Stimulated activated CD8-positive, alpha-beta memory T cell treated with anti-CD3 and anti-CD28 coated beads, Interleukin-2, amount 100 ng/mL, for 48 hours (primary cell): ENCODE measurements around the gene PTPRU.
"Not testable (repeated sequence)": the region's sequence is repeated elsewhere in the genome, so short reads cannot be mapped to it uniquely, and the experiment has no call there.

Experiments used
- DNase-seq, 2 donors: peaks; one replicate each; pipeline ENCODE4 v3.0.0-alpha.2; 2020; ENCODE audit warnings: low read depth in 2 of 2

The PTPRU gene

GRCh38 chr1:29222260-29222659 is 14.1 kb upstream of the PTPRU start:
- not testable (repeated sequence) for DNase-seq

GRCh38 chr1:29222686-29223085 is 13.6 kb upstream of the PTPRU start:
- DNase-seq, result no peak

- DNase-seq, result no peak
These were observed 12.8 kb upstream of the PTPRU start for GRCh38 chr1:29223521-29223920.

GRCh38 chr1:29224356-29224837 is 11.9 kb upstream of the PTPRU start:
- no peak for DNase-seq

- no peak for DNase-seq
These were observed 11.0 kb upstream of the PTPRU start for GRCh38 chr1:29225361-29225760.

- no peak for DNase-seq
These were observed 8.8 kb upstream of the PTPRU start for GRCh38 chr1:29227511-29227910.

- DNase-seq, result no peak
These were observed 6.1 kb upstream of the PTPRU start for GRCh38 chr1:29230204-29230552.

GRCh38 chr1:29230553-29231378 is 5.6 kb upstream of the PTPRU start, which contains the start of gene MECR:
MECR (minus strand) TSS chr1:29230934; CDS start chr1:29230906, 28 bp downstream.
- DNase-seq, result peak; percentile 91 to 95

- no peak for DNase-seq
These were observed 3.9 kb upstream of the PTPRU start for GRCh38 chr1:29232387-29232786.

GRCh38 chr1:29233693-29234092 is 2.6 kb upstream of the PTPRU start:
- DNase-seq, result no peak

GRCh38 chr1:29234471-29234870 is 1.9 kb upstream of the PTPRU start:
- no peak for DNase-seq

GRCh38 chr1:29234881-29235280 is 1.4 kb upstream of the PTPRU start:
- DNase-seq, result not testable (repeated sequence)

GRCh38 chr1:29236712-29237128 is 398 bp downstream of the PTPRU start:
- DNase-seq, result no peak

- no peak for DNase-seq
These were observed 953 bp downstream of the PTPRU start for GRCh38 chr1:29237129-29237821.

- no peak for DNase-seq
These were observed 1.7 kb downstream of the PTPRU start for GRCh38 chr1:29237852-29238619.

- no peak for DNase-seq
These were observed 2.3 kb downstream of the PTPRU start for GRCh38 chr1:29238620-29239002.

GRCh38 chr1:29239142-29239541 is 2.8 kb downstream of the PTPRU start:
- no peak for DNase-seq

GRCh38 chr1:29240400-29240837 is 4.1 kb downstream of the PTPRU start:
- no peak for DNase-seq

- DNase-seq, result no peak
These were observed 4.7 kb downstream of the PTPRU start for GRCh38 chr1:29240986-29241385.

GRCh38 chr1:29243023-29243870 is 6.9 kb downstream of the PTPRU start:
- DNase-seq, result no peak

- no peak for DNase-seq
These were observed 7.5 kb downstream of the PTPRU start for GRCh38 chr1:29243871-29244200.
